SK-N-SH (cell line): ENCODE data around the gene DNAH3. TPM values are rescaled to one million over a fixed set of nuclear protein-coding genes. Genes with fewer than 3 reads are reported as not detected.

Source experiments
- CTCF ChIA-PET: fragments of 300-600, 350-600 bp; formaldehyde crosslinking; extraction: SDS; loops from one replicate; lab custom pipeline; 2021; lab: Yijun Ruan, JAX
- POLR2A ChIA-PET: fragments of 350-600 bp; sonication (Branson Sonifier 250); formaldehyde crosslinking; extraction: SDS; loops from one replicate; lab custom pipeline; 2020; ENCODE audit warnings: antibody characterized with exemption, inconsistent platforms; lab: Yijun Ruan, JAX
- DNase-seq: peaks from one replicate; pipeline ENCODE4 v3.0.0; 2012
- H2AFZ ChIP-seq: fragments of 200-600 bp; sonication (generic); 2 replicates; pipeline ENCODE4 v1.8.1; 2016; ENCODE audit warnings: antibody characterized with exemption, mild to moderate bottlenecking, low read depth
- H3F3A ChIP-seq: fragments of 200-600 bp; sonication (generic); replicated peaks from 2 replicates; pipeline ENCODE3; 2016; ENCODE audit warnings: antibody characterized with exemption, mild to moderate bottlenecking; ENCODE audit not compliant: insufficient read depth
- H3K27ac ChIP-seq, 2 experiments: fragments of 200-500 bp in 1 of 2; fragments of 200-600 bp in 1 of 2; sonication (Bioruptor generic) in 1 of 2; sonication (generic), shearing (Covaris generic) in 1 of 2; 2 replicates each; pipeline versions ENCODE4 v1.5.1 to v1.6.1; 2014 to 2016; ENCODE audit warnings: low read depth in 2 of 2, inconsistent platforms in 1 of 2, low read length in 1 of 2, mild to moderate bottlenecking in 1 of 2, mixed read lengths in 1 of 2
- H3K27me3 ChIP-seq: fragments of 200-600 bp; sonication (generic), shearing (Covaris generic); 2 replicates; pipeline ENCODE4 v1.6.1; 2016; ENCODE audit warnings: mixed run types; ENCODE audit not compliant: insufficient read depth
- H3K36me3 ChIP-seq, 2 experiments: fragments of 200-500 bp in 1 of 2; fragments of 200-600 bp in 1 of 2; sonication (Bioruptor generic) in 1 of 2; sonication (generic) in 1 of 2; replicated peaks in 1 of 2; 2 replicates each; pipeline versions ENCODE3 to v1.5.1; 2014 to 2016; ENCODE audit warnings: low read length in 1 of 2, mild to moderate bottlenecking in 1 of 2; ENCODE audit not compliant: insufficient read depth in 2 of 2, control insufficient read depth in 1 of 2
- H3K4me1 ChIP-seq, 2 experiments: fragments of 200-500 bp in 1 of 2; fragments of 200-600 bp in 1 of 2; sonication (Bioruptor generic) in 1 of 2; sonication (generic), shearing (Covaris generic) in 1 of 2; 2 replicates each; pipeline versions ENCODE4 v1.5.1 to v1.6.1; 2014 to 2016; ENCODE audit warnings: low read depth in 1 of 2, low read length in 1 of 2, mixed run types in 1 of 2; ENCODE audit not compliant: insufficient read depth in 2 of 2, control insufficient read depth in 1 of 2
- H3K4me2 ChIP-seq: fragments of 200-600 bp; sonication (generic), shearing (Covaris generic); 2 replicates; pipeline ENCODE4 v1.6.1; 2017; ENCODE audit warnings: mixed run types
- H3K4me3 ChIP-seq, 2 experiments: fragments of 200-500 bp in 1 of 2; fragments of 200-600 bp in 1 of 2; sonication (Bioruptor generic) in 1 of 2; sonication (generic), shearing (Covaris generic) in 1 of 2; 2 replicates each; pipeline versions ENCODE4 v1.5.1 to v1.8.1; 2014 to 2016; ENCODE audit warnings: low read depth in 2 of 2, inconsistent platforms in 1 of 2, low read length in 1 of 2, mild to moderate bottlenecking in 1 of 2, mixed read lengths in 1 of 2, moderate library complexity in 1 of 2
- H3K79me2 ChIP-seq: fragments of 200-600 bp; sonication (generic); 2 replicates; pipeline ENCODE4 v1.8.1; 2017; ENCODE audit warnings: mild to moderate bottlenecking; ENCODE audit not compliant: insufficient read depth
- H3K9ac ChIP-seq: fragments of 200-600 bp; sonication (generic); 2 replicates; pipeline ENCODE4 v1.6.1; 2017; ENCODE audit warnings: mixed run types
- H3K9me2 ChIP-seq: fragments of 200-600 bp; sonication (generic); 2 replicates; pipeline ENCODE4 v1.6.1; 2017; ENCODE audit warnings: mixed run types
- H3K9me3 ChIP-seq: fragments of 200-600 bp; sonication (generic); 2 replicates; pipeline ENCODE4 v1.6.1; 2017; ENCODE audit warnings: mixed run types, mild to moderate bottlenecking, moderate library complexity
- H4K20me1 ChIP-seq: fragments of 200-600 bp; sonication (generic); 2 replicates; pipeline ENCODE4 v1.6.1; 2017; ENCODE audit warnings: mild to moderate bottlenecking, mixed run types; ENCODE audit not compliant: insufficient read depth
- CTCF ChIP-seq: fragments of 200-600 bp; sonication (generic); IDR thresholded peaks from 2 replicates; pipeline ENCODE4 v1.6.1; 2017; ENCODE audit warnings: antibody characterized with exemption, mild to moderate bottlenecking, moderate library complexity
- ELF1 ChIP-seq: IDR thresholded peaks from 2 replicates; pipeline ENCODE4 v1.4.0; 2012
- EZH2phosphoT487 ChIP-seq: fragments of 200-600 bp; sonication (generic); IDR thresholded peaks from 2 replicates; pipeline ENCODE4 v1.6.1; 2017; ENCODE audit warnings: low read depth, mixed run types, mild to moderate bottlenecking, antibody characterized with exemption, moderate library complexity, borderline replicate concordance
- FOXJ3 ChIP-seq: sonication (generic); formaldehyde crosslinking; IDR thresholded peaks from 2 replicates; pipeline ENCODE4 v1.5.1; 2020; ENCODE audit warnings: mild to moderate bottlenecking, missing genetic modification reagents
- GATA2 ChIP-seq: sonication (generic); formaldehyde crosslinking; IDR thresholded peaks from 2 replicates; pipeline ENCODE4 v1.5.0; 2020; ENCODE audit warnings: mild to moderate bottlenecking, missing genetic modification reagents
- IRF3 ChIP-seq: fragments of 150-350 bp; IDR thresholded peaks from 2 replicates; pipeline ENCODE4 v1.6.1; 2016; ENCODE audit warnings: mild to moderate bottlenecking, low read depth, low read length
- MAX ChIP-seq: IDR thresholded peaks from 2 replicates; pipeline ENCODE4 v1.4.0; 2012; ENCODE audit warnings: low read depth
- MEF2A ChIP-seq: IDR thresholded peaks from 2 replicates; pipeline ENCODE4 v1.4.0; 2012; ENCODE audit warnings: low read depth, borderline replicate concordance
- MXI1 ChIP-seq: IDR thresholded peaks from 2 replicates; pipeline ENCODE4 v1.6.1; 2012; ENCODE audit warnings: mild to moderate bottlenecking, low read depth, low read length, improper control_type of control experiment
- NFIC ChIP-seq: IDR thresholded peaks from 2 replicates; pipeline ENCODE4 v1.4.0; 2012; ENCODE audit warnings: borderline replicate concordance
- POLR2AphosphoS5 ChIP-seq: IDR thresholded peaks from 2 replicates; pipeline ENCODE4 v1.6.1; 2012; ENCODE audit warnings: low read depth, low read length
- RCOR1 ChIP-seq: fragments of 150-350 bp; IDR thresholded peaks from 2 replicates; pipeline ENCODE4 v1.6.1; 2017; ENCODE audit warnings: antibody characterized with exemption, low read length
- TAF1 ChIP-seq: IDR thresholded peaks from 2 replicates; pipeline ENCODE4 v1.6.1; 2012; ENCODE audit warnings: low read depth, mild to moderate bottlenecking, low read length, moderate library complexity, borderline replicate concordance
- TCF12 ChIP-seq: IDR thresholded peaks from 2 replicates; pipeline ENCODE4 v1.4.0; 2012
- USF1 ChIP-seq: IDR thresholded peaks from 2 replicates; pipeline ENCODE4 v1.4.0; 2012; ENCODE audit warnings: low read depth, borderline replicate concordance
- YY1 ChIP-seq: IDR thresholded peaks from 2 replicates; pipeline ENCODE4 v1.4.0; 2012; ENCODE audit warnings: low read depth, mild to moderate bottlenecking
- ZBTB33 ChIP-seq: IDR thresholded peaks from 2 replicates; pipeline ENCODE4 v1.4.0; 2012; ENCODE audit warnings: low read depth, borderline replicate concordance
- WGBS: methylation state at CpG from one replicate; pipeline ENCODE4 v1.1.6; 2017; ENCODE audit warnings: low lambda C conversion rate; 5-methylcytosine and 5-hydroxymethylcytosine counted together
- polyA plus RNA-seq, 3 experiments: library from polyadenylated mRNA; depleted of rRNA; stranded (reverse); fragments of >200 nt; gene quantifications; 2 replicates each; pipeline ENCODE4 v1.2.3, GENCODE V29; 2012

DNAH3 gene
- polyA plus RNA-seq, 1 of the 3 experiments (the other 2 are of a cell fraction): not detected

- 30% methylated on average over 6 of the region's 6 CpGs for WGBS
- H3K4me3 ChIP-seq: no peak overlapping the region
- no peaks in the 10 kb centered on the region for H3K27me3 ChIP-seq
- POLR2A ChIA-PET: no interaction called here
- H3K9me2 ChIP-seq: no peaks in the 10 kb centered on the region
- TF ChIP-seq ELF1 (no peak), IRF3 (no peak), YY1 (no peak), USF1 (no peak), TAF1 (no peak), RCOR1 (no peak), POLR2AphosphoS5 (no peak), MXI1 (no peak), GATA2 (no peak), TCF12 (no peak), MEF2A (no peak), CTCF (no peak), EZH2phosphoT487 (no peak), MAX (no peak), ZBTB33 (no peak), NFIC (no peak), FOXJ3 (CRISPR knock-in tag) (no peak)
- TF ChIP-seq, all 33 proteins: peak for 0
- Histone ChIP-seq H3K9ac (no peak overlapping the region), H3K4me2 (no peak overlapping the region), H3F3A (no peaks in the 10 kb centered on the region), H3K36me3 (no peaks in the 10 kb centered on the region), H4K20me1 (no peaks in the 10 kb centered on the region), H3K79me2 (no peaks in the 10 kb centered on the region), H3K4me1 (no peaks in the 10 kb centered on the region; a peak in 1 of 4 replicates), H2AFZ (no peak overlapping the region), H3K27ac (no peak overlapping the region), H3K9me3 (no peaks in the 10 kb centered on the region)
- no peak for DNase-seq
- CTCF ChIA-PET: no interaction called here
Observed at GRCh38 chr16:20940871-20941635, 209.6 kb downstream of the DNAH3 start.
